GM10248 (cell line): ENCODE measurements around the gene NSMCE4A.
"Not testable (repeated sequence)": the region's sequence is repeated elsewhere in the genome, so short reads cannot be mapped to it uniquely, and the experiment has no call there.

ENCODE experiments used
- CTCF ChIA-PET: fragments of 300-600 bp; sonication (Branson Sonifier 250); formaldehyde crosslinking; extraction: SDS; loops from one replicate; lab custom pipeline; 2021; ENCODE audit warnings: antibody characterized with exemption; lab: Yijun Ruan, JAX
- POLR2A ChIA-PET: fragments of 350-650 bp; sonication (Branson Sonifier 250); formaldehyde crosslinking; extraction: SDS; loops from one replicate; lab custom pipeline; 2020; ENCODE audit warnings: antibody characterized with exemption; lab: Yijun Ruan, JAX
- DNase-seq: peaks from one replicate; pipeline ENCODE4 v3.0.0; 2012; ENCODE audit errors: extremely low spot score
- TF ChIP-seq, protein P1 (sequence below): IDR thresholded peaks from 2 replicates; pipeline ENCODE4 v1.5.1; 2012; ENCODE audit warnings: mild to moderate bottlenecking, low read depth; ENCODE audit errors: extremely low read depth, missing control alignments, control extremely low read depth

The NSMCE4A gene

DNA sequence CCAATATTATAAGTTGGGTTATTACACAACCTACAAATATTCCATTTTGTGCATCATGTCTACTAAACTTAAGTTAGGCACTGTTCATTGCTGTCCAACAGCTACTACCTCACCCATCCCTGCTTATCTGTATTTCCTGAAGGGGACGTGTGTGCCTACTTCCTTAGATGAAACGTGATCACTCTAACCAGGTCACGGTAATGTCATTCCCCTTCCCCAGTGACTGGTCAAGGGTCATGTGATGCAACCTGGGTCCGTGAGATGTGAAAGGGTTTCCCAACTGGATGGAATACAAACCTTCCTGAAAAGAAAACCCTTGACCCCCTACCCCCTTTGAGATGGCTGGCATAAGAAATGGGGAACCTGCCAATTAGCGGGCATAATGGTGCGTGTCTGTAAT is 1.6 kb upstream of the NSMCE4A start:
- DNase-seq: no peak
- POLR2A ChIA-PET: no interaction called here
- TF ChIP-seq, protein P1, sequence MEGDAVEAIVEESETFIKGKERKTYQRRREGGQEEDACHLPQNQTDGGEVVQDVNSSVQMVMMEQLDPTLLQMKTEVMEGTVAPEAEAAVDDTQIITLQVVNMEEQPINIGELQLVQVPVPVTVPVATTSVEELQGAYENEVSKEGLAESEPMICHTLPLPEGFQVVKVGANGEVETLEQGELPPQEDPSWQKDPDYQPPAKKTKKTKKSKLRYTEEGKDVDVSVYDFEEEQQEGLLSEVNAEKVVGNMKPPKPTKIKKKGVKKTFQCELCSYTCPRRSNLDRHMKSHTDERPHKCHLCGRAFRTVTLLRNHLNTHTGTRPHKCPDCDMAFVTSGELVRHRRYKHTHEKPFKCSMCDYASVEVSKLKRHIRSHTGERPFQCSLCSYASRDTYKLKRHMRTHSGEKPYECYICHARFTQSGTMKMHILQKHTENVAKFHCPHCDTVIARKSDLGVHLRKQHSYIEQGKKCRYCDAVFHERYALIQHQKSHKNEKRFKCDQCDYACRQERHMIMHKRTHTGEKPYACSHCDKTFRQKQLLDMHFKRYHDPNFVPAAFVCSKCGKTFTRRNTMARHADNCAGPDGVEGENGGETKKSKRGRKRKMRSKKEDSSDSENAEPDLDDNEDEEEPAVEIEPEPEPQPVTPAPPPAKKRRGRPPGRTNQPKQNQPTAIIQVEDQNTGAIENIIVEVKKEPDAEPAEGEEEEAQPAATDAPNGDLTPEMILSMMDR: no peak
- CTCF ChIA-PET: interaction anchor here (0.6 to 1.5 kb wide), 2 partner anchors 909 to 1554 kb away, joined by 3 to 5 read pairs; no protein-coding TSS in a partner anchor

DNA sequence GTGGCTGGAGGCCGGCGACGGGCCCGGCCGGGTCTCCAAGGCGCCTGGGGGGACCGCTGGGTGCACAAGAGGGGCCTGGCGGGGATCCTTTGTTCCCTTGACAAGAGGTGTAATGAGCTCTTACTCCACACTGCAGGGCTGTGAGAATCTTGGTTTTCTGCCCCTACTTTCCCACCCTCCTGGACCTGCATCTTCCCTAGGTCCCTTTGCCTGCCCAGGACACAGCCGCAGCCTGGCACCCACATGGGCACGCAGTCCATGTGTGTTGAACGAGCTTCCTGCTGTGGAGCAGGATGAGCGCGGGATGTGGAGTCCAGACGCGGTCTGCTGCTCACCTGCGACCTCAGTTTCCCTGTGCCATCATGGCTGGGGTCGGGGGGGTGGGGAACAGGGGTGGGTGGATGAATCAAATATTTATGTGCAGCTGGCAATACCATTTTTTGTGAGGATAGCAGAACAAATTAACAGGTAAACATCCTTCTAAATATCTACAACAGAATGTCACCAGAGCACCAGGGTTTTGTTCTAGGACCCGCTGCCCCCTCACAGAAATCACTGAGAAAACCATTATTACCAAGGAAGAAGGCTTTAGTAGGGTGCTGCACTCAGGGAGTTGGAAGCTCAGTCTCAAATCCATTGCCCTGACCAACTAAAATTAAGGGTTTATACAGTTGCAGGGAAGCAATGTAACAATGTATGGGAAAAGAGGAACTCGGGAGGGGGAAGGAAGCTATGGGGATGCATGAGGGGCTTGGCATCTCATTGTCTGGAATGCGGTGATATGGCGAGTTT is 474 bp upstream of the NSMCE4A start:
- CTCF ChIA-PET: interaction anchor here (1.0 to 1.6 kb wide), 2 partner anchors 8 to 13 kb away, joined by 5 to 8 read pairs; no protein-coding TSS in a partner anchor
- POLR2A ChIA-PET: no interaction called here
- no peak for DNase-seq
- TF ChIP-seq, protein P1: peak; percentile 81

DNA sequence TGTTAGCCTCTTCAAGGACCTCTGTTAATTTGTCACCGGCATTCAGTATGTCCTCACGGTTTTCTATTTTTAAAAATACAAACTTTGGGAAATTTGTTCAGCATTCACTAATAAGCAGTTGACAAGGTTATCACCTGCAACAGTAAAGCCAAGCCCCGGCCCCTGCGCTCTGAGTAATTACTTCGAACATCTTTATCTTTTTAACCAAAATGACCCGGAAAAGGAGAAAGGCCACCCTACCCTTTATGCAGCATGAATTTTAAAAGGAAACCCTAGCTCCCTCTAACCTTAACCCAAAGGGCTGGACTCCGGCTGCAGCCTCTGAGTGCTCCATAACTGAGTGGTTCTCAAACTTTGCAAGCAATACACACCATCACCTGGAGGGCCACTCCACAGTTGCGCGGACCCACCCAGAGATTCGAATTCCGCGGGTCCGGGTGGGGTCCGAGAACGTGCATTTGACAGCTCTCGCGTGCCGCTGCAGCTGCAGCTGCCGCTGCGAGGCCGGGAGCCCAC is 940 bp downstream of the NSMCE4A start:
- TF ChIP-seq, protein P1: no peak
- ChIA-PET POLR2A (no interaction called here), CTCF (interaction anchor here (1.2 kb wide), 1 partner anchor 12 kb away, joined by 3 read pairs; no protein-coding TSS in a partner anchor)
- DNase-seq: no peak

DNA sequence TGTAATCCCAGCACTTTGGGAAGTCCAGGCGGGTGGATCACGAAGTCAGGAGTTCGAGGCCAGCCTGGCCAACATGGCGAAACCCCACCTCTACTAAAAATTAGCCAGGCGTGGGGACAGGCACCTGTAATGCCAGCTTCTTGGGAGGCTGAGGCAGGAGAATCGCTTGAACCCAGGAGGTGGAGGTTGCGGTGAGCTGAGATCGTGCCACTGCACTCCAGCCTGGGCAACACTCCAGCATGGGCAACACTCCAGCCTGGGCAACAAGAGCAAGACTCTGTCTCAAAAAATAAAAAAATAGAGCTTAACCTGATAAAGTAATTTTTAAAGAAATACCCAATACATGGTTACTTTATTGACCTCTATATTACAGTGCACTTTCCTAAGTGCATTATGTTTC is 5.9 kb downstream of the NSMCE4A start:
- POLR2A ChIA-PET, DNase-seq, CTCF ChIA-PET: not testable (repeated sequence)

DNA sequence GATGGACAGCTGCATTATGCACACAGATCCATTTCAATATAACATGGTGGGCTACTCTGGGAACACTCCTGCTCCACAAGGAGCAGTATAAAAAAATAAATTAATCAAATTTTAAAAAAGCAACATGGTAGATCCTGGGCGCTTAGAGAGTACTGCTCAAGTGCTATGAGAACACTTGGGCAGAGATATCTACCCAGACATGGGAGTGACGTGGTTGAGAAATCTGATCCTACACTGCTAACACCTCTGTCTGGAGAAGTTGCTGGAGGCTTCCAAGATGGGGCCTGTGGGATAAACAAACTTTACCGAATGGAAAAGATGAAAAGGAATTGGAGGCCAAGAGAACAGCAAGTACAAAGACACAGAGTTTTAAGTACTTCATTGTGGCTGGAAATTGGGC is 9.0 kb downstream of the NSMCE4A start:
- CTCF ChIA-PET: interaction anchor here (1.1 to 1.2 kb wide), 2 partner anchors 15 to 65 kb away, joined by 3 read pairs; no protein-coding TSS in a partner anchor
- TF ChIP-seq, protein P1: no peak
- POLR2A ChIA-PET: no interaction called here
- no peak for DNase-seq

DNA sequence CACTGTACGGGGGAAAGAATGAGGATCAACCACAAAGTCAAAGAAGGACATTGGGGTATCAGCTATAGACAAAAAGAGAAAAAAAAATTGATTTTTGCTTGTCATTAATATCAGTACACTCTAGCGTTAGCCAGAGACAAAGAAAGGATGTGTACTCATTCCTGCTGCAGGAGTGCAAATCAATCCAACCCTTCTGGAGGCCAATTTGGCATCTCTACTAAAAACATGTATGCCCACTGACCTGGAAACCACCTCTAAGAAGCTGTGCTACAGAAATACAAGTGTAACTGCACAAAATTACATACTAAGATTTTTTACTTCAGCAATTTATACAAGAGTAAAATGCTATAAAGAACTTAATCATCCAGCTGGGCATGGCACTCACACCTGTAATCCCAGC is 13.6 kb downstream of the NSMCE4A start:
- ChIA-PET POLR2A (interaction anchor here (0.7 kb wide), 1 partner anchor 1368 kb away, joined by 8 read pairs; no protein-coding TSS in a partner anchor), CTCF (interaction anchor here (0.9 to 2.2 kb wide), 3 partner anchors 14 to 75 kb away, joined by 3 to 8 read pairs (median 4); partner anchors contain the start of gene NSMCE4A)
- no peak for DNase-seq
- TF ChIP-seq, protein P1: no peak

DNA sequence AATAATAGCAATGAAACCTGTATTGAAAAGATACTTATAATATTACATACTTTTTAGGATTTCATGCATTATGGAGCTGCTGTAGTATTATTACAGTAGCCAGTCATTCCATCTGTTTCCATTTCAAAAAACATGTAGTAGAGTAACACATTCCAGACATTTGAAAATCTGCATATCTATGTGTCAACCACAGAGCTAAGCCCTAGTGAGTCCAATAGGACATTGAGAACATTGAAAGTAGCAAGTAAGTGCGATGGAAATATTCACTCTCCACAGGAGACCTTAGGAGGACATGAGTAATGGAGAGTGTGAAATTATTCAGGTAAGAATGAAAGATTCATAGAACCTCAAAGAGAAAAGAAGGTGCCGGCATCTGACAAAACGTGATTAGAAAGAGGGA is 15.3 kb downstream of the NSMCE4A start:
- no peak for DNase-seq
- TF ChIP-seq, protein P1: no peak
- ChIA-PET CTCF (interaction anchor here (1.2 kb wide), 1 partner anchor 15 kb away, joined by 3 read pairs; no protein-coding TSS in a partner anchor), POLR2A (no interaction called here)
